Amniotic epithelial cell (primary cell): ENCODE data around the gene AFG3L2.

Source experiments
- DNase-seq: peaks from one replicate; pipeline ENCODE4 v3.0.0-alpha.2; 2010; ENCODE audit warnings: low read depth

Gene AFG3L2

GRCh38 chr18:12304351-12305210, 72.4 kb downstream of the AFG3L2 start:
- peak; percentile 51 for DNase-seq

- no peak for DNase-seq
Observed at GRCh38 chr18:12302391-12303147, 74.5 kb downstream of the AFG3L2 start.

GRCh38 chr18:12301263-12302005, 75.6 kb downstream of the AFG3L2 start:
- no peak for DNase-seq

GRCh38 chr18:12299862-12300261, 77.2 kb downstream of the AFG3L2 start:
- DNase-seq, result no peak

- DNase-seq, result no peak
Observed at GRCh38 chr18:12296457-12296856, 80.6 kb downstream of the AFG3L2 start.

- peak; percentile 19 for DNase-seq
Observed at GRCh38 chr18:12296087-12296403, 81.0 kb downstream of the AFG3L2 start.

GRCh38 chr18:12295389-12296086, 81.5 kb downstream of the AFG3L2 start:
- DNase-seq, result no peak

- DNase-seq, result no peak
Observed at GRCh38 chr18:12293831-12294230, 83.2 kb downstream of the AFG3L2 start.

GRCh38 chr18:12291690-12292089, 85.3 kb downstream of the AFG3L2 start:
- DNase-seq, result no peak

- DNase-seq, result no peak
Observed at GRCh38 chr18:12291161-12291560, 85.9 kb downstream of the AFG3L2 start.

GRCh38 chr18:12290086-12290485, 86.9 kb downstream of the AFG3L2 start:
- no peak for DNase-seq

GRCh38 chr18:12288403-12288755, 88.6 kb downstream of the AFG3L2 start:
- no peak for DNase-seq

GRCh38 chr18:12287684-12288402, 89.2 kb downstream of the AFG3L2 start:
- DNase-seq, result peak; percentile 85

GRCh38 chr18:12287131-12287681, 89.8 kb downstream of the AFG3L2 start:
- DNase-seq, result no peak

GRCh38 chr18:12283666-12284065, 93.4 kb downstream of the AFG3L2 start:
- DNase-seq, result no peak

- DNase-seq, result peak; percentile 52
Observed at GRCh38 chr18:12283256-12283655, 93.8 kb downstream of the AFG3L2 start.

GRCh38 chr18:12282442-12283039, 94.5 kb downstream of the AFG3L2 start:
- peak; percentile 81 for DNase-seq

GRCh38 chr18:12281861-12282260, 95.2 kb downstream of the AFG3L2 start:
- DNase-seq, result no peak

- no peak for DNase-seq
Observed at GRCh38 chr18:12279781-12280531, 97.1 kb downstream of the AFG3L2 start.
